Mucosa of rectum (tissue), 2 donors: Measurements from ENCODE around the gene ANKRD40CL.

ENCODE experiments used
- H3K27ac ChIP-seq, 2 donors: one replicate each; pipeline ENCODE4 v1.7.0; 2013; ENCODE audit warnings: inconsistent platforms in 2 of 2, low read depth in 2 of 2, low read length in 2 of 2
- H3K27me3 ChIP-seq, 2 donors: one replicate each; pipeline ENCODE4 v1.7.0; 2013; ENCODE audit warnings: low read length in 2 of 2; ENCODE audit not compliant: control insufficient read depth in 2 of 2, insufficient read depth in 2 of 2
- H3K36me3 ChIP-seq, 2 donors: one replicate each; pipeline ENCODE4 v1.7.0; 2013; ENCODE audit warnings: low read length in 2 of 2; ENCODE audit not compliant: control insufficient read depth in 2 of 2, insufficient read depth in 2 of 2
- H3K4me1 ChIP-seq, 2 donors: one replicate each; pipeline ENCODE4 v1.7.0; 2013; ENCODE audit warnings: low read length in 2 of 2, mild to moderate bottlenecking in 1 of 2; ENCODE audit not compliant: control insufficient read depth in 2 of 2, insufficient read depth in 2 of 2
- H3K4me3 ChIP-seq, 2 donors: one replicate each; pipeline ENCODE4 v1.7.0; 2013; ENCODE audit warnings: low read length in 2 of 2
- H3K9ac ChIP-seq, 2 donors: one replicate each; pipeline ENCODE4 v1.7.0; 2013; ENCODE audit warnings: low read length in 2 of 2, low read depth in 1 of 2, mild to moderate bottlenecking in 1 of 2
- H3K9me3 ChIP-seq, 2 donors: one replicate each; pipeline ENCODE4 v1.7.0; 2013; ENCODE audit warnings: low read length in 2 of 2; ENCODE audit not compliant: control insufficient read depth in 2 of 2
- donor health status: healthy.
- donor health status: Normal muscosa, but diverticular disease.

ANKRD40CL gene

DNA sequence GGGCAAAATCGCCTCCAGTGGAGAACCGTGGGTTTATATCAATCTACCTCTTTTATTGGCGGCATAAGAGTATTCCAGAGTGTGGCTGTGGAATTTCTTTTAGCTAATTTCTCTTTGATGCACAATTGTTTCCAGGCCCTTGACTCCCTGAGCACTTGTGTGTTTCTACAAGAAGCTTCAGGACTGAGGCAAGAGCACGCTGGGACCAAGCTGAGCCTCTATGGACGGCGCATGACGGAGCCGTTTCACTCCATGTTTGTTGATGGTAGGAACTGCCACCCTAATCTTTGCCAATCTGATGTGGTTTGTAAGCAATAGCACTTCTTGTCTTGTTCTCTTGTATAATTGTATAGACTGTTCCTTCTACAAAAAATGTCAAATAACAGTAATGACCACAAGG is 11.2 kb upstream of the ANKRD40CL start:
- Histone ChIP-seq H3K4me1 (no peaks in the 10 kb centered on the region), H3K27ac (no peak overlapping the region), H3K9me3 (no peaks in the 10 kb centered on the region)

DNA sequence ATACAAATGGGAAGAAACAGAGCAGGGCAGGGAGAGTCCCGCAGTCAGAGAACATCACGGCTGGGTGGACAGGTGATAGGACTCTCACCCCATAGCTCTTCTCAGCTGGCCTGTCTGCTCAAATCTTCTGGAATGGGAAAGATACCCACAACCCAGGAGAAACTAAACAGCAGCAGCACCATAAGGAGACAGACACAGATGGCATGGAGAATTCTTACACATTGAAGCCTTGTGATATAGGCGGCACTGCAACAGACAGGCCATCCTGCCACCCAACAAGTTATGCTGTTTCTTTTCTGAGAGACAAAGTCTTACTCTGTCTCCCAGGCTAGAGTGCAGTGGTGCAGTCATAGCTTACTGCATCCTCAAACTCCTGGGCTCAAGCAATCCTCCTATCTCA is 8.6 kb upstream of the ANKRD40CL start:
- Histone ChIP-seq H3K27ac (no peak overlapping the region), H3K4me1 (peaks cover 0 to 2% of the 10 kb centered on the region in 2 donors), H3K27me3 (no peaks in the 10 kb centered on the region), H3K9ac (no peak overlapping the region), H3K4me3 (no peak overlapping the region), H3K36me3 (no peaks in the 10 kb centered on the region), H3K9me3 (no peaks in the 10 kb centered on the region)

More for the DNA sequence above, 11.2 kb upstream of the ANKRD40CL start:
- Histone ChIP-seq H3K9ac (no peak overlapping the region), H3K36me3 (no peaks in the 10 kb centered on the region), H3K27me3 (no peaks in the 10 kb centered on the region), H3K4me3 (no peak overlapping the region)

DNA sequence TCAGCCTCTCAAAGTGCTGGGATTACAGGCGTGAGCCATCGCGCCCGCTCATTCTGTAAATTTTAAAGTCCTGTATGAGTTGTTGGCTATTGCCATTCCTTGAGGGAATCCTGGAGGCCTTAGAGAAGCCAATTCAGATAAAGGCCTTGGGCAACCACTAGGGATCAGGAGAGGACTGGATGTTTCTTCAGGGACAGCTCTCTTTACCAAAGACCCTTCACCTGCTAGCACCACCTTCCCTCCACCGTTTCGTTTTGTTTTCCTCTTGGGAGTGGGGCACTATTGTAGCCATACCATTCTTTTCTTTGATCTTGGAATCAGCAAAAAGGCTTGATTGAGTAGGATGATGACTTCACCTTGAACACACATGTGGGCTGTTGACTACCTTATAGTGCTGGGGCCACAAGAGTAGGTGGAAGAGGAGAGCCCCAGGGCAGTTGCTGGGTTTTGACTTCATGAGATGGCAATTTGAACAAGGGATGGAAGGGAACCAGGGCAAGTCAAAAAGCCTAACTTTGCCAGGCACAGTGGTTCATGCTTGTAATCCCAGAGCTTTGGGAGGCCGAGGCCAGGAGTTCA is 7.0 kb upstream of the ANKRD40CL start:
- H3K27ac ChIP-seq = no peak overlapping the region
- no peak overlapping the region for H3K9ac ChIP-seq
- no peaks in the 10 kb centered on the region for H3K27me3 ChIP-seq
- peaks cover 0 to 2% of the 10 kb centered on the region in 2 donors for H3K4me1 ChIP-seq
- H3K9me3 ChIP-seq = no peaks in the 10 kb centered on the region
- H3K36me3 ChIP-seq = no peaks in the 10 kb centered on the region
- H3K4me3 ChIP-seq = no peak overlapping the region

DNA sequence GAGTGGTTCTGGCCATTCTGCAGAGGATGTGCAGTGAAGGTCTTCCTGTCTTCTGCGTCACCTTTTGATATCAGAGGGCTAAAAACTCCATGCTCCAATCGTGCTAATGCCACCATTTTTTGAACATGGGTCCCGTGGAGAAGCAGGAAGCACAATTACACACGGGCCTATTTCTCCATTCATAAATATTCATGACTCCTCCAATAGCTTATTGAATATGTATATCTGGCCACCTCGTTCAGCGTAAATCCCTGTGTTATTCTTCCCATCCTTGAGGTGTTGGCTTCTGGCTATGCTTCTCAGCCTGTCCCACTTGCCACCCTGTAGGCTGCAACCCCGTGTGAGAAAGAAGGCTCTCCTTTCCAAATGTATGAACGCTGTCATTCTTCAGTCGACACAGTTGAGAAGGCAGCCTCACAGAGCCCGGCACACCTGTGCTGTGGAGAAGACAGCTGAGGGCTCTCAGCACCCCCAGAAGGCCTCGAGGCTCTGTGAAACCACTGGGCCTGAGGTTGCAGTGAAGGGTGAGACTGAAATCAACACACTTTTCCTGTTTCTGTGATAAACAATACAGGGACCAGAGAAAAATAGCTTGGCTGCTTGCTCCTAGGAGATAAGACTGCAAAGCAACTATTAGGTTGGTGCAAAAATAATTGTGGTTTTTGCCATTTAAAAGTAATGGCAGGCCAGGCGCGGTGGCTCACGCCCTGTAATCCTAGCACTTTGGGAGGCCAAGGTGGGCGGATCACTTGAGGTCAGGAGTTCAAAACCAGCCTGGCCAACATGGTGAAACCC is 4.9 kb upstream of the ANKRD40CL start:
- Histone ChIP-seq H3K27me3 (no peaks in the 10 kb centered on the region), H3K4me1 (peaks cover 9 to 10% of the 10 kb centered on the region in 2 donors), H3K27ac (no peak overlapping the region), H3K9ac (no peak overlapping the region), H3K9me3 (no peaks in the 10 kb centered on the region), H3K36me3 (no peaks in the 10 kb centered on the region), H3K4me3 (no peak overlapping the region)

DNA sequence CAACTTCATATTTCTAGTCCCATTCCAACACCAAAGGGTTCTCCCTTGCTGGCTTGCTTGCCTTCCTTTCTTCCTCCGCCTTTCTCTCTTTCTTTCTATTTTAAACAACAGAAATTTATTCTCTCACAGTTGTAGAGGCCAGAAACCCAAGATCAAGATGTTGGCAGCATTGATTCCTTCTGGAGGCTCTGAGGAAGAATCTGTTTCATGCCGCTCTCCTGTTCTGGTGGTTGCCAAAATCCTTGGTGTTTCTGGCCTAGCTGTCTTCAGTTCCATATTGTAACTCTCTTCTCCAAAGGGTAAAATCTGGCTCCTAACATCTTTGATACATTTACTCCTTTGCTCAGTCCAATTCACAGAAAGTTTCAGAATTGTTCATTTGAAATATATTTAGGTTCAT is 3.0 kb upstream of the ANKRD40CL start:
- Histone ChIP-seq H3K27ac (no peak overlapping the region), H3K36me3 (no peaks in the 10 kb centered on the region), H3K27me3 (no peaks in the 10 kb centered on the region), H3K9ac (no peak overlapping the region), H3K9me3 (no peaks in the 10 kb centered on the region), H3K4me3 (no peak overlapping the region), H3K4me1 (peaks cover 26% of the 10 kb centered on the region in 2 donors)

DNA sequence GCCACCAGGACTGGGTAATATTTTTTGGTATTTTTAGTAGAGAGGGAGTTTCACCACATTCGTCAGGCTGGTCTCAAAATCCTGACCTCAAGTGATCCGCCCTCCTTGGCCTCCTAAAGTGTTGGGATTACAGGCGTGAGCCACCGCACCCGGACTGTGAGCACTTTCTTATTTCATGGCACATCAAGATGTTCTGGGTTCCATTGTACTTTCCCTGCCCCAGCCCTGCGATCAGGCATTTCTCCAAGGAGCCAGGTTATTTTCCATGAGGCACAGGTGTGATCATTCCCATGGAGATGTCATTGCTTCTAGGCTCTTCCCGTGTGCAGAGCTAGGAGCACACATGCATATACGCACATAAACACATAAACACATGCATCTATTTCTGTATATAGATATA is 2.6 kb upstream of the ANKRD40CL start:
- Histone ChIP-seq H3K27me3 (no peaks in the 10 kb centered on the region), H3K9me3 (no peaks in the 10 kb centered on the region)

DNA sequence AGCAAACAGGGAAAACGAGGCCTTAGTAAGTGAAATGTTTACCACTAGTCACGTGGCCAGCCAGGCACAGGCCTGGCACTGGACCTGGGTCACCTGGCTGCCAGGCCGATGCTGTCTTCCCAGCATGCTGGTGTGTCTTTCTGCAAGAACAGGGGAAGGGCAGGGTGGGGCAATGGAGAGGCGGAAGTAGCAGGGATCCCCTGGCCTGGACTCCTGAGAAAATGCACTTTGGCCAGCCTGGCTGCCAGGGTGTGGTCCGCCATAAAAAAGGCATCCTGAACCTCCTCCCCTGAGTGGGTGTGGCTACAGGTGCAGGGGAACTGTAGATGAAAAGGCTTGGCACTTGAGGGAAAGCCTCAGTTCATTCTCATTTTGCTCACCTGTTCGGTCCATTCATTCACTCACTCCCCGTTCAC is 1.0 kb upstream of the ANKRD40CL start:
- Histone ChIP-seq H3K36me3 (peaks cover 0 to 4% of the 10 kb centered on the region in 2 donors), H3K9ac (peak overlapping the region; percentile 24 to 45), H3K4me1 (peaks cover 44 to 45% of the 10 kb centered on the region in 2 donors), H3K27me3 (no peaks in the 10 kb centered on the region), H3K9me3 (no peaks in the 10 kb centered on the region), H3K27ac (peak overlapping the region; percentile 94 to 95), H3K4me3 (peak overlapping the region in 1 of 2 donors; percentile 7)

More for the DNA sequence above, 2.6 kb upstream of the ANKRD40CL start:
- H3K36me3 ChIP-seq = no peaks in the 10 kb centered on the region
- no peak overlapping the region for H3K27ac ChIP-seq
- H3K4me3 ChIP-seq = no peak overlapping the region
- peaks cover 30 to 31% of the 10 kb centered on the region in 2 donors for H3K4me1 ChIP-seq
- no peak overlapping the region for H3K9ac ChIP-seq

DNA sequence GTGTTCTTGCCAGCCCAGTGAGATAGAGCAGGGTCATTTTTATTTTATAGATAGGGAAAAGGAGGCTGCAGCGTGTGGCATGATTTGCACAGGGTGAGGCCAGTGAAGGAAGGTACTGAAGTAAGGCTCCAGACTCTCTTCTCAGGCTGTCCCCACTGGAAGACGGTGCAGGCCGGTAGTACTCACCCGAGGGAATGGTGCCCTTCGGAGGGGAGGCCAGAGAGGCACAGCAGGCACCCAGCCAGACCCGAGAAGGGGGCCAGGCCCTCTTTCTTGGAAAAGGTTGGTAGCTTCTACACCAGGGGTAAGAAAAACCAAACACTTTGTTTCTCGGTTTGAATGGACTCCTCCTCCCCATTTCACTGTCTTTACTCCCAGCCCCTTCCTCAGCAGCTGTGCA is 288 bp downstream of the ANKRD40CL start:
- H3K27ac ChIP-seq = peak overlapping the region; percentile 94 to 95
- peaks cover 0 to 4% of the 10 kb centered on the region in 2 donors for H3K36me3 ChIP-seq
- H3K9ac ChIP-seq = peak overlapping the region; percentile 75 to 77
- H3K27me3 ChIP-seq = no peaks in the 10 kb centered on the region
- H3K9me3 ChIP-seq = no peaks in the 10 kb centered on the region
- H3K4me3 ChIP-seq = peak overlapping the region; percentile 63 to 74
- H3K4me1 ChIP-seq = peaks cover 44 to 45% of the 10 kb centered on the region in 2 donors

DNA sequence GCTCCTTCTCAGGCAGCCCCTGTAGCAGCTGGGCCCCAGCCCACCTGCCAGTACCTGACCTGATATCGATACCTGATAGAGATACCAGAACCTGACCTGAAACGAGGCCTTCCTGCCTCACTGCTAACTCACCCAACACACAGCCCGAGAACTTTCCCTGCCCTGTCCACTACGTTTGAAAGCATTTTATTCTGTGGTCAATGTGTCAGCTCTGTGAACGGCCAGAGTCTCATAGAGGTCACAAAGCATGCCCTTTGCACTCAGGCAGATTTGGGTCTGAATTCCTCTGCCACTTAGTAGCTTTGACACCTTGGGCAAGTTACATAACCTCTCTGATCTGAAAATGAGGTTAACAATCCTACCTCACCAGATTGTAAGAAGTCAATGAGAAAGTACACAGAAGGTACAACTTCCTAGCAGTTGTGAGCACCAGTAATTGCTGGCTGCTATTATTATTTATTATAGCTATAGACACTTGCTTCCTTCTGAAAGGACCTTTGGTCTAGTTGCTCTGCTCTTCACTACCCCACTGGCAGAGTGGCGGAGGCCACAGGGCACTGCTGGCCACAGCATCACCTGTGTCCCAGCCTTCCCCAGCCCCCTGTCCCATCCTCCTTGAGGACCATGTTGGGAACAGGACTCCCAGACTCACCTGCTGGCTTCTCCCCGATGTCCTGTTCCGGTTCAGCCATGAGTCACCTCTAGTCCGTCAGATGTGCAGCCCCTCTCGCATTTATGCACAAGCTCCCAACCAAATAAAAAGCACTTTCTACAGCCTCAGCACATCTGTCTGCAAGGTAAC is 895 bp downstream of the ANKRD40CL start:
- peak overlapping the region; percentile 75 to 77 for H3K9ac ChIP-seq
- peaks cover 42 to 45% of the 10 kb centered on the region in 2 donors for H3K4me1 ChIP-seq
- H3K4me3 ChIP-seq = peak overlapping the region; percentile 63 to 74

More for the DNA sequence above, 895 bp downstream of the ANKRD40CL start:
- Histone ChIP-seq H3K27ac (peak overlapping the region; percentile 94 to 95), H3K27me3 (no peaks in the 10 kb centered on the region), H3K36me3 (peaks cover 0 to 4% of the 10 kb centered on the region in 2 donors), H3K9me3 (no peaks in the 10 kb centered on the region)
